CD4-positive, alpha-beta T cell treated with Interleukin-6 at 100 ng/mL for 8 hours (primary cell): ENCODE results near the gene METTL22.

Experiments used
- DNase-seq: peaks from one replicate; pipeline ENCODE4 v3.0.0-alpha.2; 2020; ENCODE audit warnings: mixed read lengths, low spot score

Gene METTL22

DNA sequence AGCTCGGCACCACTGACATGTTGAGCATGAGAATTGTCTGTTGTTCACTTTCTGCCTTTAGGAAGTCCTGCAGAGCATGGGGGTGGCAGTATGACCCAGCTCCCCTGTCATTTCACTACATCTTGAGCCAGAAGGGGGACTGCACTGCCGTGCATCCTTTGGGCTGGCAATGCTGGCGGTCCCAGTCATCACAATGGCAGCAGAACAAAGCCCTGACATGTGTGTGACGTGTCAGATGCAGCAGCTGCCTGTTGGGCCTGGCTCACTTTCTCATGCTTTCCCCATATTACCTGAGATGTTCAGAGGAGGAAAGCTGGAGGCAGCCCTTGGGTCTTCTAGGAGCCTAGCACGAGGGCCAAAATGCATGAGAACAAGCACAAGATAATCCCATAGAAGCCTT, 46.6 kb downstream of the METTL22 start:
- DNase-seq: no peak

DNA sequence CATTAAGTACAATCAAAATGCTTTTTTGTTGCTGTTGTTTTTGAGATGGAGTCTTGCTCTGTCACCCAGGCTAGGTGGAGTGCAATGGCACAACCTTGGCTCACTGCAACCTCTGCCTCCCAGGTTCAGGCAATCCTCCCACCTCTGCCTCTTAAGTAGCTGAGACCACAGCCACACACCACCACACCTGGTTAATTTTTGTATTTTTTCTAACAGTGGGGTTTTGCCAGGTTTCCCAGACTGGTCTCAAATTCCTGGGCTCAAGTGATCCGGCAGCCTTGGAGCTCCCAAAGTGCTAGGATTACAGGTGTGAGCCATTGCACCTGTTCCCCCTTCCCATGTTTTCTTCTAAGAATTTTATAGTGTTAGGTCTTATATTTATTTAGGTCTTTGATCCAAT, 48.0 kb downstream of the METTL22 start:
- no peak for DNase-seq

DNA sequence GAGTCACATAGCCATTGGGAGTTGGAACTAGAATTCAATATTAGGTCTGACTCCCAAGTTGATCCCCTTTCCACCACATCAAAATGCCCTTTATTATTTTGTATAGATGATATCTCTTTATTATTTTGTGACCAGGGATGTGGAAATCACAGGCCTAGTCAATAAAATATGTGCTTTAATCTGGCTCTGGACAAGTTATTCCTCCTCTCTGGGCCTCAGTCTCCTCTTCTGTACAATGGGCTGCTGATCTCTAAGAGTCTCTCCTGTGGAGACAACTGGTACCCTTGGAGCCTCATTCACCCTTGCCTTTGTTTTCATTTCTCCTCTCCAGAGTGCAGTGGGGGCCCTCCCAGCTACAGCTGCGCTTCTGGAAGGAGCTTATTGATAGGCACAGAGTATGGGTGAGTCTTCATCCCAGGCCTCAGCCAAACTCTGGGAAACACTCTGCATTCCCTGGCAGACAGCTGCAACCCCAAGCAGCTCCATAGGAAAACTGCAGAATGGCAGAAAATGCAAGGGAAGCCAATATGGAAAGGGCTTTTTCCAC, 48.6 kb downstream of the METTL22 start:
- DNase-seq: no peak

DNA sequence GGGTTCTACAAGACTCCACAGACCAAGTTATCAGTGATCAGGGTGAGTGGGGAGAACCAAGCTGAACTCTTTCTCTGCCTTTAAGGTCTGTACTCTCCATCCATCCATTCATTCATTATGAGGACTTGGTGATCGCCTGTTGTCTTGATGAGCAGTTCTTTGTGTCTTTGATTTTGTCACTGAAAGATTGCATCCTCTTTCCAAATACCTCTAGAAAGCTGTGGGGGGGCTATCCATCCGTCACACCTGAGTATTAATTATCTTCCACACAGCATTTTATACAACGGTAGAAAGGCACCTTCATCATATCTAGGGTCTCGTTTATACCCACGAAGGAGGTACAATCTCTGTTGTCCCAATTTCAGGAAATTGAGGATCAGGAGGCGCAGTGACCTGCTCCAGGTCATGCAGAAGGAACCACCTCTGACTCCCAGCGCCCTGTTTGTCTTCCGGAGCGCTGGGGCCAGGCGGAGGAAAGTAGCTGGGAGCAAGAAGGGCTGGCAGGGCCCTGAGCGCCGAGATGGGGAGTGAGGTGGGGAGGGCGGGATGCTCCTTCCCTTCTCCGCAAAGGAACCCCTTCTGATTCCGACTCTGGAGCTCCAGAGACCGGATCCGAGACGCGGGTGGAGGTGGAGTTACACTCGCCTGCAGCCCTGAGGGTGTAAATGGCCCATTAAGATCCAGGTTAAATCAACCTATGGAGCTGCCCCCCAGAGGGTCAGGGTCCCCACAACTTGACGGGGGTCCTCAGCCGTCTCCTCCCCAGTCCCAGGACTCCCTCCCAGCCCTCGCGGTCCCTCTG, 52.3 kb downstream of the METTL22 start:
- no peak for DNase-seq

DNA sequence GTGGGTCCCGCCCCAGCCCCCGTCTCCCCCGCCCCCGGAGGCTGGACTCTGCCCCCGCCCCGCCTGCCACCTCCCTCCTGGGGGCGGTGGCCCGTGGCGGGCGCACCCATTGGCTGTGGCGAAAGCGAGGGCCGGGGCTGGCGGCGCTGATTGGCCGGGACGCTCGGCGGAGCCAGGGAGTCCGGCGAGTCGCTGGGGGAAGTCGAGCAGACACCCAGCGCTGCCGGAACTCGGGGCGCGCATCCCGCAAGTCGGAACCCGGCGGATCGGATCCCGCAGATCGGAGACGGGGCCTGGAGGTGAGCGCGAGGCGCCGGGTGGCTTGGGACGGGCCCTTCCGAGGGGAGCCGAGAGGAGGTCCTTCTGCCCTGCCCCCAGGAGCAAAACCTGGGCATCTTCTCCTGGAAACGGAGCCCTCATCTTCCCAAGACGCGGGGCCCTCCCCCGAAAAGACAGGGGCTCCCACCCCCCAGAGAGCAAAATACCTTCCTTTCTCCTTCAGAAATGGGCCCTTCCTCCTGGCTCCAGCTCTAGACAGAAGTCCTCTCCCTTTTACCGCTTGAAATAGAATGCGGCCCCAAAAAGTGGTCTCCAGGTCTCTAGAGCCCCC, 53.0 kb downstream of the METTL22 start, which contains the start of gene ABAT:
Gene ABAT (plus strand): TSS at position 205 of the 610 bp plus-strand sequence. CDS start 61,123 bp downstream, outside the sequence.
- peak; percentile 88 for DNase-seq

DNA sequence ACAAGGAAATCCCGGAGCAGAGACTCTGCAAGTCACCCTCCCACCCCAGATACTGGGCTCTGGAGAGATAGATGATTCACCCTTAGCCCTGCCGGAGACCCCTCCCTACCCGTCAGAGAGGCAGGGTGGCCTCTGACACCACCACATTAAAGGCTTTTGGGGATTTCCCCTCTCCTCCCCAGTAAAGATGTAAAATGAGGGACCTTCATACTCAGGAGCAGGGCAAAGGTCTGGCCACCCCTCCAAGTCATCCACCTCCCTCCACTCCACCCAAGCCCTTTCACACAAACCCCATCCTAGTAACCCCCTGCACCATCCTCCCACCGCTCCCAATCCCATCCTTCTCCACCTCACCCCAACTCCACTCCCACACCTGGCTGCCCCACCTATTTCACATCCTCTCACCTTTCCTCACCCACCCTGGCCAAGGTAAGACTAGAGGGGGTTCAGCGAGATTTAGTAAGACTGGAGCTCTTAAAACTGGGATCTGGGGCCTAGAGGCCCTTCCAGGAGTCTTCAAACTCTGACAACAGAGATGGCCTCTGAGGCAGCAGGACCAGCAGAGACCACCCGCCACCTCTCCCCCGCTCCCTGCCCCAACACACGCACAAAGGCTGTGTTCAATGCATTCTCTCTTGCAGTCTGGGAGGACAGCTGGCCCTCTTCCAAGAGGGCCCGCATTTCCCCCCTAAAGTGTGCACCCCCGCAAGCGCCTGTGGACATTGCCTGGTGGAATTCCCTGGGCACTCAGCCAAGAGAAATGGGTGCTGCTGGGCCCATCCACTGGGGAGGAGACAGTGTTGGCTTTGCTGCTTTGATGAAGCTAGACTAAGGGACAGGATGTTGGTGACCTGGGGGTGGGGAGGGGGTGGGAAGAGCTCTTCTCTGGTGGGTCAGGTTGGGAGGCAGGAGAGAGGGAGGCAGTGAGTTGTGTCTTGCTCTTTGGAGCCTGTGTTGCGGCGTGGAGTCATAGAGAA, 54.0 kb downstream of the METTL22 start:
- DNase-seq: peak; percentile 55

DNA sequence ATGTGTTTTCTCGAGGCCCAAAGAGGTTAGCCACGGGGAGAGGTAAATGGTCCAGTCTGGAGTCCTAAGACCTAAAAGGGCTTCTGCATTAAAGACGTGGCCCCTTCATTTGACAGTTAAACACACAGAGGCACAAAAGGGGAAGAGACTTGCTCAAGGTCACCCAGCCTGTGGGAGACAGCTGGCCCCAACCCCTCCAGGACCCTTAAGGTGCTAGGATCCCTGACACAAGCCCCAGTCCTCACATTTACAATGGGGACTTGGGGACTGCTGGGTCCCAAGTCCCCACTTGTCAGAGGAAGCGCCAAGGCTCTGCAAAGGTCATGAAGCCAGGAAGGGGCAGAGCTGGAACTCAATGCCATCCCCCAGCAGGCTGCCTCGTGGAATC, 54.7 kb downstream of the METTL22 start:
- DNase-seq: no peak

DNA sequence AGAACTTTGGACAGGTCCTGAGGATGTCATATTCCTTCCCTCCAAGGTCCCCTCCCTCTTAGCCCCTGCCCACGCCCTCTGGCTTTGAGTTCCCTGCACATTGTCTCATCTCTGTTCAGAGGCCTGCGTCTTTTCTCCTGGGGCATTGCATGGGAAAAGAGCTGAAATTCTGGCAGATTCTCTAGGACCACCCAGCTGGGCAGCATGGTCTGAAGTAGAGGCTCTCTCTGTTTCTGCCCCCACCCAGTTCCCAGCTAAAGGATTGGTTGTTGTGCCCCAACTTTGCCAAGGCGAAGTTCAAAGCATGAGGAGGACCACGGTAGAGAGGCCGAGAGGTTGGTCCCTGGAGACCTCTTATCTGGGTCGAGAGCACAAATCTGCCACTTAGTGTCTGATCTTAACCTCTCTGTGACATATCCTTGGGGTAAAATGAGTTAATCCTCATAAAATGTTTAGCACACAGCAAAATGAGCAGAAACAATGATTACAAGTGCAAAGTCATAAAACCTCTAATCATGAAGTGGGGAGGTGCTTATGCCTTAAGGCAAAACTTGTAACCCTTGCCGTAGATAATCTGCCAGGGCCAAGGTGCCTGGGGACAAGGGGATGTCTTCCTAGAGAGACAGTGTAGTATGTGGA, 55.4 kb downstream of the METTL22 start:
- DNase-seq: no peak

DNA sequence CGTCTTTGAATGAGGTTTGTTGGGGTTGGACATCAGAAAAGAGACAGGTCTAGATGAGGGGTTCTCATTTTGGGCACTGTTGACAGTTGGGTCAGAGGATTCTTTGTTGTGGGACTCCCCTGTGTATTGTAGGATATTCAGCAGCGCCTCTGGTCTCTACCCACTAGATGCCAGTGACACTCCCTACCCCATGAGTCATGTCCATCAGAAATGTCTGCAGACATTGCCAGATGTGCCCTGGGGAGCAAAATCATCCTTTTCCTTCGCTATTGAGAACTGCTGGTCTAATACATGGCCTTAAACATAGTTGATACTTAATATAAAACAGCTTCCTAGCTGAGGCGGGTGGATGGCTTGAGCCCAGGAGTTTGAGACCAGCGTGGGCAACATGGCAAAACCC, 56.0 kb downstream of the METTL22 start:
- no peak for DNase-seq

DNA sequence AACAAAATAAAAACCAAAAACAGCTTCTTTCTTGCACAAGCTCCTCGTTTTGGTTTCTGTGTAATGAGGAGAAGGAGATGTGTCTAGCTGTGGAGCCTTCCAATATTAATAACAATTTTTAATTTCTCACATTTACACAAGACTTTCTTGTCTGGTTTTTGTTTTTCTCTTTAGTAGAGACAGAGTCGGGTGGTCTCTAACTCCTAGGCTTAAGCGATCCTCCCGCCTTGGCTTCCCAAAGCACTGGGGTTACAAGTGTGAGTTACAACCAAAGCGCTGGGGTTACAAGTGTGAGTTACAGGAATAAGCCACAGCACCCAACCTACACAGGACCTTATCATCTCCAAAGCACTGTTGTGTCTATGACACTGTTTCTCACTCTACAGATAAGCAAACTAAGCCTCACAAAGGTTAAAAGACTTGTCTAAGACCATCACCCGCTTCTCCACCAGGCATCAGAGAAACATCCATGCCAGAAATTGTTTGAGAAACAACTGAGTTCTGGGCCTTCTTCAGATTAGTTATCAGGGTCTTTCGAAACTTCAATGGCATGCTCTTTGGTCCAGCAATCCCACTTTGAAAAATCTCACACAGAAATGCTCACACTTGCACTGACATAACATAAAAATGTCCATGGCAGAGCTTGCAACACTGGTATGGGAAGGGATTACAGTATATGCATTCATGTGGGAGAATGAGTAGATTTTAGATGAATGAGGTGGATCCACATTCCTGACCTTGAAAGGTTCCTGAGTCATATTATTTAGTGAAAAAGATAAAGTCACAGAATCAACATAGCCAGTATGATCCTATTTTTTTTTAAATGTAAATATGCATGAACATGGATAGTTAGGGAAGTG, 56.8 kb downstream of the METTL22 start:
- DNase-seq: no peak

DNA sequence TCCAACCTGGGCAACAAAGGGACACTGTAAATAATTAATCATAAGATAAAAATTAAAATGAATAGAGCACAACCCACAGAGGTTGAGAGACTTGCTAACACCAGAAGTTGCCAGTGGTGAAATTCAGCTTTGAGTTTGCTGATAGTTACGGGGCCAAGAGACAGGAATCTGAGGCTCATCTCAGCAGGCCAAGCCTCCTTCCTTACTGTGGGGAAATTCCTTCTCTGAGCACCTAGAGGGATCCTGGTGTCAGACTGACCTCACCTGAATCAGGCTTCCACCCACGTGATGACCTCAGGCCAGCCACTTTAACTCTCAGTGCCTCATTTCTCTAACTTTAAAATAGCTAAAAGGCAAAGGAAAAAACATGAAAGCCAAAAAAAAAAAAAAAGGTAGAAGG, 57.7 kb downstream of the METTL22 start:
- DNase-seq: no peak

DNA sequence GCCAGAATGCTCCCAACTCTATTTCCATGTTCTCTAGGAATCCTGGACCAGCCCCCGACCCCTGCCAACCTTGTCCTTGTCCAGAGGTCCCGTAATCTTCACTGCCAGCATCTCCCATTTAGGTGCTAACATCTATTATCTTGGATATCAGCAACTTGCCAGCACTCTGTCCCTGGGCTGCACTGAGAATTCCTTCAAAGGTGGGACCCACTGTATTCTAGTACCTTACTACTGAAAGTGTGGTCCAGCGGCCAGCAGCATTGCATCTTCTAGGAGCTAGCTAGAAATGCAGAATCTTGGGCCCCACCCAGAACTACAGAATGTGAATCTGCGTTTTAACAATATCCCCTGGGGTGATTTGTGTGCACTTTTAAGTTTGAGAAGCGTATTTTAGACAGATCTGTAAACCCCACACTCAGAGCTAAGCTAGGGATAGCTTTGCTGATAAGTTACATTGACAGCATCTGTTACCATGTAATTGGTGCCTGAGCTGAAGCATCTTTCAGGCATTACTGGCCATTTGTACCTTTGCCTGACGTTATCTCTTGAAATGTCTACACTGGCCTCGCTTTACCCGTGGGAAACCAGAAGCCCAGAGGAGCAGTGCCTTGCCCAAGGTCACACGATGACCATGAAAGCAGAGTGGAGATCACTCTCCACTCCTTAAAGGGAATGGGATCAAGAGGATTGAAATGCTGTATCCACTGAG, 61.2 kb downstream of the METTL22 start:
- no peak for DNase-seq

DNA sequence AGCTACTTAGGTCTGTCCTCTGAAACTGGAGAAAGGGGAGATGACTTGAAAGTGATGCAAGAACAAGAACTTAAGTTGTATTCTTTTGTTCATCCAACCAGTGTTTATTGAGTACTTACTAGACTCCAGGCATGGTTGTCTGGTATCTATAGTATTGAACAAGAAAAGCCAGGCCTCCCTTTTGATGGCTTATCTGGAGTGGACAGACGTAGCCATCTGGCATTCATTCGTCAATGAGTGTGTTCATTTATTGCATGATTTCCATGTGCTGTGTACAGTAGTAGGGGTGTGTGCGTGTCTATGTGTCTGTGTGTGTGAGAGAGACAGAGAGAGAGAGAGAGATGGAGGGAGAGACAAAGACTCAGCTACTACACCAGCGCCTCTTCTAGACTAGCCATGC, 62.1 kb downstream of the METTL22 start:
- no peak for DNase-seq

DNA sequence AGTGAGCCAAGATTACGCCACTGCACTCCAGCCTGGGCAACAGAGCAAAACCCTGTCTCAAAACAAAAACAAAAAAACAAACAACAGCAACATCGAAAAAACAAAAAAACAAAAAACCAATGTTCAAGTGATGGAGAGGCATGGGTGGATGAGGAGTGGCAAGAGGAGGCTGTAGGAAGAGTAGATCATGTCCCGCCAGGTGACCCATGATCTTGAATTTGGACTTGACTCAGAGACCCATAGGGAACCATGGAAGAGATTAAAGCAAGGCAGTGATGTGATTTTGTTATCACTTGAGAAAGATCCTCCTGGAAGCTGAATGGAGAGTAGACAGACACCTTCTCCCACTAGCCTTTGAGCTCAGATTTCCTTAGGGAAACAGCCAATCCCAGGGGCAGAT, 64.1 kb downstream of the METTL22 start:
- no peak for DNase-seq

DNA sequence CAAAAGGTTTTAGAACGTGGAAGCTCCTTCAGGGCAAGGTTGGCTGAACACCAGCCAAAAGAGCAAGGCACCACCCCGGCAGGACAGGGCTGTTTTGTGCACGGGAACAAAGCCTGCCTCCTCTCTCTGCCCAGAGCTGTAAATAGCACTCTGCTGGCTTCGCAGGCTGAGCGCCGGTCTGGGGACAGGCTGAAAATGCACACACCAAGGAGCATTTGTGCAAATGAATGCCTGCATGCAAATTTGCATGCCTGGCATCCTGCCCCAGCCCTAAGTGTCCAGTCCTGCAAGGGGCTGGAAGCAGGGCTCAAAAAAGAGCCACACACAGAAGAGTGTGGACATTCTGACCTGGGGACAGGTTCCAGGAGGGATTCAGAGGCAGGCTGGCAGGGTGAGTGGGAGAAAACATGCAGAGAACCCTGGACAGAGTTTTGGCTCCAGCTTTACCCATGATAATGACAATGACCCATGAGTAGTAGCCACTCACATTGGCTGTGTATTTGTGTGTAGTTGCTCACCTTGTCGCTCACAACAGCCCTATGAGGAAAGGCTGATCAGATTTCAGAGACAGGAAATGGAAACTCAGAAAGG, 64.6 kb downstream of the METTL22 start:
- no peak for DNase-seq

DNA sequence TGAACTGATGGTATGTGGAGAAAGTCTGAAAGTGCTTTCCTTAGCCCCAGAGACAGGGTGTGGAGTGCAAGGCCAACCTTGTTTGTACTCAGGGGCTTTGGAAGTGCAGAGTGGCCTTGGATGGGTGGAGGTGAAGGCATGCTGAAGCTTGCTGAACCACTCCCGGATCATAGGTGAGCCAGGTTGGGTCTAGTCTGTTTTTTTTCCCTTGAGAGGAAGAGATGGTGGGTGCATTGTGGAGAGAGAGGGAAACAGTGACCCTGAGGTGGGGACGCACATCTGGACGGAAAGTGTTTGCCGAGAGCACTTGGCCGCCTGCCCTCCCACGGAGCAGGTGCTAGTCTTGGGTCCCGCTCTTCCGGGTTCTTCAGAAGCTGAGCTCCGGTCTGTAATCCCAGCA, 65.4 kb downstream of the METTL22 start:
- no peak for DNase-seq

DNA sequence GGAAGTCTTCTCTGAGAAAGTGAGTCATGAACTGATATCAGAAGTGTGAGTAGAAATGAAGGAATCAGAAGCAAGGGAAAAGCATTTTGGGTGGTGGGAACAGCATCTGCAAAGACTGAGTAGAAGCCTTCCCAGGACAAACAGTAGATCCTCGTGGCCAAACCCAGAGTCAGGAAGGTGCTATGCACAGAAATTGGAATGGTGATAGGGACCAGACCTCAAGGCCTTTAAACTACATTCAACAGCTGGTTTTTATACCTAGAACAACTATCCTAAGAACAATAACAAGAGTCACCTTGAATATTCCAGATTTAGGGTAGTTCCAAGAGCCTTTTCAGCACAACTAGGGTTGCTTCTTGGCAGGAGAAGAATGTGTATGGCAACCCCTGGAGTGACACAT, 68.2 kb downstream of the METTL22 start:
- no peak for DNase-seq

DNA sequence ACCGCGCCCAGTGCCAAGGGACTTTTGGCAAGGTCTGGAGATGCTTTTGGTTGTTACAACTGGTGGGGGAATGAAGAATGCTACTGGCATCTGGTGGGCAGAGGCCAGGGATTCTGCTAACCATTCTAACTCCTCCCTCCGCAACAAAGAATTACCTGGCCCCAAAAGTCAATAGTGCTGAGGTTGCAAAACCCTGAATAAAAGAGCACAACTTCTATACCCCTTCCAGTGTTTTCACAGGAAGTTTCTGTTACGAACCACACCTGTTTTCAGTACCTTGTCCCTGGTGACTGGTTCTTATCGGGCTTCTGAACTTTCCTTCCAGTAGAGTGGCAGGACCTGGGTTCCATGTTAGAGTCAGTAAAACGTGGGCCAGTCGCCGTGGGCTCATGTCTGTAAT, 70.2 kb downstream of the METTL22 start:
- DNase-seq: no peak

DNA sequence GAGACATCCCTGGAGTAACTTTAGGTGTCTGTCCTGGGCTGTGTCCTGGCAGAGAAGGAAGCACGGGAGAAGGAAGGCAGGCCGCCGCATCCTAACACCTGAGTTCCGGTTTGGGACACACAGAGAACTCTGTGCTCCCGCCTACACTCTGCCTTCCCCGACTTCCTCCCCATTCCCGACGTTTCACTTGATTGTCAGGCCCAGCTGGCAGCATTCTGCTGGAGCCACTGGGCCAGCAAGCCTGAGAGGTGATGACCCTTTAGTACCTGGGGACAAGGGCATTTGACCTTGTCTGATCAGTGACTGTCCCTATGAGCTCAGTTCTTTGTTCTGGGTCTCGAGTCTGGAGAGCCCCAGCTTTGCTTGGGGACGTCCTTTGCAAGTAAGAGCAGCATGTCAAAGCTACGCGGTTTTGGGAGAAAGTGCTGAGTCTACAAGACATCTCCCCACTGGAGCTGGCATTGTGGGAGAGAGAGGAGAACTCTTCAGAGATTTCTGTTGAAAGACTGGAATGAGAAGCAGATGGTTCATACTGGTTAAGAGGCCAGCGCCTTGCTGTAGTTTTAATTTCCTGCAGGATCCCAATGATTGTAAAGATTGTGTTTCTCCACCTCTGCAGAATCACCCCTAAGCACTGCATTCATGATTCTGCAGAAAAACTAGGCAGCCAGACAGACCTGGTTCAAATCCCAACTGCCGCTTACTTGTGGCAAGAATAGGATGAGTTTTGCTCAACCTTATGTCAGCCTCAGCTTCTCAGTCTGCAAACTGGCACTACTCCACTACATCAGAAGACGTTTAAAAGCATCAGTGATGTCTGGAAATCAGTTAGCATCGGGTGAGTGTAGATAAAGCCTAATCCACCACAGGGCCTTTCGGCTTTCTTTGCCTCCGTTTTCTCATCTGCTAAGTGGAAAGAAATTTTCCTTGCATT, 73.6 kb downstream of the METTL22 start:
- DNase-seq: no peak
